ENCODE measurements around the gene CRYBG2. TPM values are rescaled to one million over a fixed set of nuclear protein-coding genes. Genes with fewer than 3 reads are reported as not detected.
"Not testable (repeated sequence)": the region's sequence is repeated elsewhere in the genome, so short reads cannot be mapped to it uniquely, and the experiment has no call there.

Gene CRYBG2
- polyA plus RNA-seq, 1 donor from 2014 or later, result 2.5 TPM

- Histone ChIP-seq H3K9ac (ENCODE audit: low read length) (no peak overlapping the region), H3K4me2 (ENCODE audit: low read length) (no peak overlapping the region), H3K36me3 (ENCODE audit: insufficient read depth, low read length) (no peaks in the 10 kb centered on the region), H3K9me3 (ENCODE audit: low read length) (no peaks in the 10 kb centered on the region), H3K9me2 (ENCODE audit: insufficient read depth, low read length) (no peaks in the 10 kb centered on the region), H2AFZ (ENCODE audit: low read depth, low read length) (no peak overlapping the region), H3K4me3 (ENCODE audit: low read length) (no peak overlapping the region), H3K79me2 (replicated peaks; ENCODE audit: insufficient read depth, low read length) (no peaks in the 10 kb centered on the region), H3K27me3 (ENCODE audit: insufficient read depth, low read depth, low read length) (no peaks in the 10 kb centered on the region), H3F3A (ENCODE audit: insufficient read depth, low read length, poor library complexity, severe bottlenecking) (no peaks in the 10 kb centered on the region), H3K27ac (ENCODE audit: low read length) (no peak overlapping the region), H4K20me1 (ENCODE audit: insufficient read depth) (no peaks in the 10 kb centered on the region)
- TF ChIP-seq MXI1 (conservative IDR thresholded peaks at IDR 0.05; ENCODE audit: poor library complexity, severe bottlenecking) (no peak), TAF1 (IDR thresholded peaks at IDR 0.05; ENCODE audit: low read depth) (no peak), POLR2AphosphoS5 (IDR thresholded peaks at IDR 0.05) (no peak), CTCF (IDR thresholded peaks at IDR 0.05; ENCODE audit: poor library complexity, severe bottlenecking) (no peak), SMC3 (conservative IDR thresholded peaks at IDR 0.05; ENCODE audit: poor library complexity) (no peak), RAD21 (conservative IDR thresholded peaks at IDR 0.05) (no peak), EP300 (conservative IDR thresholded peaks at IDR 0.05; ENCODE audit: poor library complexity, severe bottlenecking) (no peak), REST (IDR thresholded peaks at IDR 0.05; ENCODE audit: borderline replicate concordance) (no peak), EZH2 (IDR thresholded peaks at IDR 0.05; ENCODE audit: borderline replicate concordance, insufficient read depth, low read length, poor library complexity, severe bottlenecking) (no peak)
These were observed 19.9 kb upstream of the CRYBG2 start for GRCh38 chr1:26373789-26374188.

- Histone ChIP-seq H3K27ac (ENCODE audit: low read length) (no peak overlapping the region), H3K9me2 (ENCODE audit: insufficient read depth, low read length) (no peaks in the 10 kb centered on the region), H4K20me1 (ENCODE audit: insufficient read depth) (no peaks in the 10 kb centered on the region), H3K4me2 (ENCODE audit: low read length) (no peak overlapping the region), H3K4me3 (ENCODE audit: low read length) (no peak overlapping the region), H3F3A (ENCODE audit: insufficient read depth, low read length, poor library complexity, severe bottlenecking) (no peaks in the 10 kb centered on the region), H2AFZ (ENCODE audit: low read depth, low read length) (no peak overlapping the region), H3K27me3 (ENCODE audit: insufficient read depth, low read depth, low read length) (no peaks in the 10 kb centered on the region), H3K9ac (ENCODE audit: low read length) (no peak overlapping the region), H3K79me2 (replicated peaks; ENCODE audit: insufficient read depth, low read length) (no peaks in the 10 kb centered on the region), H3K36me3 (ENCODE audit: insufficient read depth, low read length) (no peaks in the 10 kb centered on the region), H3K9me3 (ENCODE audit: low read length) (no peaks in the 10 kb centered on the region)
- no peak for TF ChIP-seq EP300 (conservative IDR thresholded peaks at IDR 0.05; ENCODE audit: poor library complexity, severe bottlenecking)
- no peak for TF ChIP-seq MXI1 (conservative IDR thresholded peaks at IDR 0.05; ENCODE audit: poor library complexity, severe bottlenecking)
- no peak for TF ChIP-seq TAF1 (IDR thresholded peaks at IDR 0.05; ENCODE audit: low read depth)
- no peak for TF ChIP-seq RAD21 (conservative IDR thresholded peaks at IDR 0.05)
- no peak for TF ChIP-seq POLR2AphosphoS5 (IDR thresholded peaks at IDR 0.05)
- no peak for TF ChIP-seq SMC3 (conservative IDR thresholded peaks at IDR 0.05; ENCODE audit: poor library complexity)
- TF ChIP-seq REST (IDR thresholded peaks at IDR 0.05; ENCODE audit: borderline replicate concordance), result no peak
- TF ChIP-seq CTCF (IDR thresholded peaks at IDR 0.05; ENCODE audit: poor library complexity, severe bottlenecking), result no peak
- no peak for TF ChIP-seq EZH2 (IDR thresholded peaks at IDR 0.05; ENCODE audit: borderline replicate concordance, insufficient read depth, low read length, poor library complexity, severe bottlenecking)
These were observed 19.4 kb upstream of the CRYBG2 start for GRCh38 chr1:26373281-26373680.

GRCh38 chr1:26372611-26373010 lies 18.7 kb upstream of the CRYBG2 start, which contains the start of gene ZNF683:
ZNF683 (minus strand) TSS chr1:26372750; CDS start chr1:26368571, 4,179 bp downstream.
- H3K27me3 ChIP-seq (ENCODE audit: insufficient read depth, low read depth, low read length); H2AFZ ChIP-seq (ENCODE audit: low read depth, low read length); H3K36me3 ChIP-seq (ENCODE audit: insufficient read depth, low read length); H3K27ac ChIP-seq (ENCODE audit: low read length); H3K9me3 ChIP-seq (ENCODE audit: low read length); H3K9ac ChIP-seq (ENCODE audit: low read length); H3F3A ChIP-seq (ENCODE audit: insufficient read depth, low read length, poor library complexity, severe bottlenecking); H3K4me3 ChIP-seq (ENCODE audit: low read length); H4K20me1 ChIP-seq (ENCODE audit: insufficient read depth); H3K79me2 ChIP-seq (replicated peaks; ENCODE audit: insufficient read depth, low read length); H3K9me2 ChIP-seq (ENCODE audit: insufficient read depth, low read length); H3K4me2 ChIP-seq (ENCODE audit: low read length): not testable (repeated sequence)

All from neural cell (in vitro differentiated cells).